ENCODE results near the gene SOCS3. TPM values are rescaled to one million over a fixed set of nuclear protein-coding genes. Genes with fewer than 3 reads are reported as not detected.

The SOCS3 gene
- total and polyA plus RNA-seq, 10 of the 15 experiments (the other 5 are each of a cell fraction or from before 2014, with no cell fraction given) = 0.05 to 3.9 (median 1.0) TPM

DNA sequence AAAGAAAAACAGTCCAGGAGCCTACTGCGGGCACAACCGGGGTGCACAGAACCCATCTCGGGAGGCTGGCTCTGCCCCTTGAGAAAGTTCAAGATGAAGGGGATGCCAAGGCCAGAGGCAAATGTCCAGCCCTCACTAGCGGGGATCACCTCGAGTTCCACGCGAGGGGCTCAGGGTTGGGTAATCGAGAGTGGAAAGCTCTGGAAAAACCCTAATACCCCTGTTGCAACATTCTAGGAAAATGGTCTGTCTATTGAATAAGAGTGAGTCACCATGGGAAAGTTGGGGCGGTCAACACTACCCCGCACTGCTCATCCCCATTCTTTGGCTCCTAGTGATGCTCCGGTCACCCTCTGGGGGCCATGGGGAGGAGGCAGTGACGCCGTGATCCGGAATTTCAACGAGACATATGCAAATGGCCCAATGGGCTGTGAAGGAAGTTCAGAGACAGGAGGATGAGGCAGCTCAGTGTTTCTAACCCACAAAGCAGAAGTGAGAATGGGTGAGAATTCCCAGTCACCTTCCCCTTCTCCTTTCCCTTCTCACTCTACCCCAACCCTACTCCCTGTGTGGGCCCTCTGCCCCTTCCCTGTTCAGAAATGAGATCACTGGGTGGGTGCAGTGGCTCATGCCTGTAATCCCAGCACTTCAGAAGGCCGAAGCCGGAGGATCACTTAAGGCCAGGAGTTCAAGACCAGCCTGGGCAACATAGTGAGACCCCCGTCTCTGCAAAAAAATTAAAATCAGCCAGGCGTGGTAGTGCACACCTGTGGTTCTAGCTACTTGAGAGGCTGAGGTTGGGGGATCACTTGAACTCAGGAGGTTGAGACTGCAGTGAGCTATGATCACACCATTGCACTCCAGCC, 22.4 kb downstream of the SOCS3 start (continued):
- TF ChIP-seq IKZF1 (conservative IDR thresholded peaks at IDR 0.05) (peak; percentile 100), NBN (IDR thresholded peaks at IDR 0.05) (peak; percentile 96), RUNX3 (IDR thresholded peaks at IDR 0.05; ENCODE audit: low read length) (peak; percentile 93), PAX5 (IDR thresholded peaks at IDR 0.05; ENCODE audit: borderline replicate concordance, low read depth, low read length) (peak; percentile 52; the same call in 1 of the 2 replicates), ZNF384 (IDR thresholded peaks at IDR 0.05; ENCODE audit: borderline replicate concordance, low read depth, low read length) (no peak), NFIC (IDR thresholded peaks at IDR 0.05; ENCODE audit: low read depth, low read length) (peak; percentile 63; the same call in 1 of the 2 replicates), ESRRA (IDR thresholded peaks at IDR 0.05; ENCODE audit: low read length) (no peak), TCF12 (IDR thresholded peaks at IDR 0.05; ENCODE audit: low read depth, low read length) (0 out of 2 replicates have a peak, but pooled peaks have one; percentile 37), SUZ12 (IDR thresholded peaks at IDR 0.05; ENCODE audit: unreplicated experiment) (no peak), SREBF2 (IDR thresholded peaks at IDR 0.05; ENCODE audit: low read length) (no peak), RFX5 (IDR thresholded peaks at IDR 0.05; ENCODE audit: low read depth, low read length) (0 out of 2 replicates have a peak, but pooled peaks have one; percentile 17), ZNF24 (IDR thresholded peaks at IDR 0.05) (0 out of 2 replicates have a peak, but pooled peaks have one; percentile 16), ETV6 (conservative IDR thresholded peaks at IDR 0.05 in 1 of 2, IDR thresholded peaks at IDR 0.05 in 1 of 2; ENCODE audit: borderline replicate concordance in 1 of 2, low read depth in 1 of 2) (0 out of 4 replicates have a peak, but pooled peaks of 1 of the 2 experiments have one; percentile 55), KLF5 (IDR thresholded peaks at IDR 0.05; ENCODE audit: partially characterized antibody) (peak; percentile 62), ATF7 (IDR thresholded peaks at IDR 0.05; ENCODE audit: low read depth) (peak; percentile 73; the same call in 1 of the 2 replicates), MTA3 (IDR thresholded peaks at IDR 0.05; ENCODE audit: borderline replicate concordance, low read length) (0 out of 2 replicates have a peak, but pooled peaks have one; percentile 42), IKZF2 (IDR thresholded peaks at IDR 0.05) (peak; percentile 100)
- TF ChIP-seq, protein P1, sequence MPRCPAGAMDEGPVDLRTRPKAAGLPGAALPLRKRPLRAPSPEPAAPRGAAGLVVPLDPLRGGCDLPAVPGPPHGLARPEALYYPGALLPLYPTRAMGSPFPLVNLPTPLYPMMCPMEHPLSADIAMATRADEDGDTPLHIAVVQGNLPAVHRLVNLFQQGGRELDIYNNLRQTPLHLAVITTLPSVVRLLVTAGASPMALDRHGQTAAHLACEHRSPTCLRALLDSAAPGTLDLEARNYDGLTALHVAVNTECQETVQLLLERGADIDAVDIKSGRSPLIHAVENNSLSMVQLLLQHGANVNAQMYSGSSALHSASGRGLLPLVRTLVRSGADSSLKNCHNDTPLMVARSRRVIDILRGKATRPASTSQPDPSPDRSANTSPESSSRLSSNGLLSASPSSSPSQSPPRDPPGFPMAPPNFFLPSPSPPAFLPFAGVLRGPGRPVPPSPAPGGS (IDR thresholded peaks at IDR 0.05; ENCODE audit: borderline replicate concordance, insufficient read depth, low read depth, low read length, poor library complexity, severe bottlenecking) = no peak
- TF ChIP-seq, protein P2, sequence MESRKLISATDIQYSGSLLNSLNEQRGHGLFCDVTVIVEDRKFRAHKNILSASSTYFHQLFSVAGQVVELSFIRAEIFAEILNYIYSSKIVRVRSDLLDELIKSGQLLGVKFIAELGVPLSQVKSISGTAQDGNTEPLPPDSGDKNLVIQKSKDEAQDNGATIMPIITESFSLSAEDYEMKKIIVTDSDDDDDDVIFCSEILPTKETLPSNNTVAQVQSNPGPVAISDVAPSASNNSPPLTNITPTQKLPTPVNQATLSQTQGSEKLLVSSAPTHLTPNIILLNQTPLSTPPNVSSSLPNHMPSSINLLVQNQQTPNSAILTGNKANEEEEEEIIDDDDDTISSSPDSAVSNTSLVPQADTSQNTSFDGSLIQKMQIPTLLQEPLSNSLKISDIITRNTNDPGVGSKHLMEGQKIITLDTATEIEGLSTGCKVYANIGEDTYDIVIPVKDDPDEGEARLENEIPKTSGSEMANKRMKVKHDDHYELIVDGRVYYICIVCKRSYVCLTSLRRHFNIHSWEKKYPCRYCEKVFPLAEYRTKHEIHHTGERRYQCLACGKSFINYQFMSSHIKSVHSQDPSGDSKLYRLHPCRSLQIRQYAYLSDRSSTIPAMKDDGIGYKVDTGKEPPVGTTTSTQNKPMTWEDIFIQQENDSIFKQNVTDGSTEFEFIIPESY (IDR thresholded peaks at IDR 0.05) = no peak
- TF ChIP-seq, protein P3, sequence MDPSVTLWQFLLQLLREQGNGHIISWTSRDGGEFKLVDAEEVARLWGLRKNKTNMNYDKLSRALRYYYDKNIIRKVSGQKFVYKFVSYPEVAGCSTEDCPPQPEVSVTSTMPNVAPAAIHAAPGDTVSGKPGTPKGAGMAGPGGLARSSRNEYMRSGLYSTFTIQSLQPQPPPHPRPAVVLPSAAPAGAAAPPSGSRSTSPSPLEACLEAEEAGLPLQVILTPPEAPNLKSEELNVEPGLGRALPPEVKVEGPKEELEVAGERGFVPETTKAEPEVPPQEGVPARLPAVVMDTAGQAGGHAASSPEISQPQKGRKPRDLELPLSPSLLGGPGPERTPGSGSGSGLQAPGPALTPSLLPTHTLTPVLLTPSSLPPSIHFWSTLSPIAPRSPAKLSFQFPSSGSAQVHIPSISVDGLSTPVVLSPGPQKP (IDR thresholded peaks at IDR 0.05; ENCODE audit: low read depth, low read length) = no peak
